GM18909 (cell line): Measurements from ENCODE around the gene DBNDD2.

Experiments
- ATAC-seq: cut with Tn5 transposase; IDR thresholded peaks from one replicate; pipeline ENCODE4 v1.9.1; 2021; ENCODE audit warnings: mild to moderate bottlenecking; ENCODE audit not compliant: unreplicated experiment, poor library complexity

Gene DBNDD2

DNA sequence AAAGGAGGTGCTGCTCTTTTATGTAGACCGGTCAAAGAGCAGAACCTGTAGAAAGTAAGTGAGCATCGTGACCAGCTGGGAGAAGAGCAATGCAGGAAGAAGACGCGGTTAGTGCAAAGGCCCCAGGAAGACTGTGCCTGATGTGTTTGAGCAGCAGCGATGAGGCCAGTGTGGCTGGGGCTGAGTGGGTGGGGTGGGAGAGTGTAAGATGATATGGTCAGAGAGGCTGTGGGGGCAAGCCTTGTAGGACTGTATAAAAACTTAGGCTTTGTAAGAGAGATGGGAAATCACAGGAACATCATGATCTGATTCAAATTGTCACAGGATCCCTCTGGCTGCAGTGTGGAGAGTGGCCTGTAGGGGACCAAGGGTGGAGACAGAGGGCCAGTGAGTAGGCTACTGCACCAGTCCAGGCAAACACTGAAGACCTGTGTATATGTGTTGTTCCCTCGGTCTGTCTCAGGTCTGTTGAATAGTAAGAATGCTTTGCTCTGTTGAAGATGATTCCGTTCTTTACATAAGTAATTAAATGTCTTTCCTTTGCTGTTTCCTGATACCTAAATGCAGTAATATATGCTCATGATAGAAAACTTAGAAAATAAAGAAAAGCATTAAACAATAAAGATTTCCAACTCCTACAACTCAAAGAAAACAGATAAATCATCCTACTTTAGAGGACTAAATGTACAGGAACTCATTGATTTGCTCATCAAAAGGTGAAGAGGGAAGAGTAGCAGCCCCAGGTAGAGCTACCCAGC lies 37.9 kb downstream of the DBNDD2 start:
- ATAC-seq: no peak

GRCh38 chr20:45448270-45448669 lies 40.2 kb downstream of the DBNDD2 start:
- ATAC-seq: no peak

DNA sequence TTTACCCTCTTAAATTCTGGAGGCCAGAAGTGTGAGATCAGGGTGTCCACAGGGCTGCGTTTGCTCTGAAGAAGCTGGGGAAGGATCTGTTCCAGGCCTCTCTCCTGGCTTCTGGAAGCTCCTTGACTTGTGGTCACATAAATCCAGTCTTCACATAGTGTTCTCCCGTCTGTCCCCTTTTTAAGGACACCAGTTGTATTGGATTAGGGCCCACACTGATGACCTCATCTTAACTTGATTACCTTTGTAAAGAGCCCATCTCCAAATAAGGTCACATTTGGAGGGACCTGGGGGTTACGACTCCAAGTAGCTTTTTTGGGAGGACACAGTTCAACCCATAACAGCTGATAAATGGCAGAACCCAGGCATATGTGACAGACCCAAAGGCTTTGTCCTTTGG lies 41.4 kb downstream of the DBNDD2 start:
- no peak for ATAC-seq

DNA sequence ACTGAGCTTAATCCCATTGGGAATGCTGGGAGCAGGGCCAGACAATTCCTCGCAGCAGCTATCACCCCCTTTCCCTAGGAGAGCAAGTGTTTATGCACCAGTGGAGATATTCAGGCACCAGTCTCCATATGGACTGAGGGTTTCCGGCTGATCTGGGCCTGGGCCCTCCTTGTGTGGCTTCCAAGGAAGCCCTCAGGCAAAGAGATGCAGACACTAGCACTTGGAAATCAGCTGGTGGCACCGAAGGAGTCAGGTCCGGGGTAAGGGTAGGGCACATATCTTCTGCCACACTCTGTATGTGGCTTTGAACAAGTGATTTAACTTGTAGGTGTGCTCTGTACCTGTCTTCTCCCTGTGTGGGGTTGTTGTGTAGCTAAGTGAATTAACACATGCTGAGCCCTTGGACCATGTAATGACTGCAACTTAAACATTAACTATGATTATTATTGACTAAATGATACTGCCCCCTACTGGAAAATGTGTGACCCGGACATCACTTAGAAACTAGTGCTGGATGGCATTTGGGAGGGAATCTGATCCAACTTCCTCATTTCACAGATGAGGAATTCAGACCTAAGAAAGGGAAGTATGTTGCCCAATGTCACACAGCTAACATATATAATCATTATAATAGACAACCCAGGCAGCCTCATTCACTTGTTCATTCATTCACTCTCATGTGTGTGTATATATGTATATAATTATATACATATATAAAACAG lies 42.2 kb downstream of the DBNDD2 start:
- no peak for ATAC-seq

- no peak for ATAC-seq
Observed at GRCh38 chr20:45452238-45452637, 44.1 kb downstream of the DBNDD2 start.

- ATAC-seq: no peak
Observed at GRCh38 chr20:45452772-45453691, 44.9 kb downstream of the DBNDD2 start.

GRCh38 chr20:45456632-45457031 lies 48.5 kb downstream of the DBNDD2 start:
- ATAC-seq: no peak

- ATAC-seq: no peak
Observed at GRCh38 chr20:45459606-45460005, 51.5 kb downstream of the DBNDD2 start.
